Mesenchymal stem cell (in vitro differentiated cells and primary cell): ENCODE data around the gene CHCHD3.
A peak's percentile ranks its signal among the peaks of the same experiment; 100 is the strongest.

ENCODE experiments used
- DNase-seq: peaks from one replicate; pipeline ENCODE4 v3.0.0-alpha.2; 2013
- H2AFZ ChIP-seq: one replicate; pipeline ENCODE4 v1.6.1; 2013; ENCODE audit warnings: low read depth, mild to moderate bottlenecking, control low read depth, inconsistent platforms, low read length, moderate library complexity
- H2AK5ac ChIP-seq: 2 replicates; pipeline ENCODE4 v1.6.1; 2013; ENCODE audit warnings: low read length, moderate library complexity, mild to moderate bottlenecking, inconsistent platforms; ENCODE audit not compliant: severe bottlenecking
- H2BK120ac ChIP-seq: one replicate; pipeline ENCODE4 v1.6.1; 2013; ENCODE audit warnings: low read depth, mild to moderate bottlenecking, inconsistent platforms, low read length, moderate library complexity
- H2BK12ac ChIP-seq, 2 experiments: one replicate each; pipeline ENCODE4 v1.6.1; 2013; ENCODE audit warnings: inconsistent platforms in 2 of 2, low read length in 2 of 2, mild to moderate bottlenecking in 2 of 2, moderate library complexity in 2 of 2, control low read depth in 1 of 2
- H2BK15ac ChIP-seq: one replicate; pipeline ENCODE4 v1.6.1; 2013; ENCODE audit warnings: mild to moderate bottlenecking, low read depth, inconsistent platforms; ENCODE audit not compliant: poor library complexity, severe bottlenecking
- H2BK5ac ChIP-seq: 2 replicates; pipeline ENCODE4 v1.6.1; 2013; ENCODE audit warnings: low read depth, mild to moderate bottlenecking, low read length, control low read depth, inconsistent platforms; ENCODE audit not compliant: poor library complexity, severe bottlenecking
- H3K14ac ChIP-seq, 2 experiments: one replicate each; pipeline ENCODE4 v1.6.1; 2013; ENCODE audit warnings: inconsistent platforms in 2 of 2, low read length in 2 of 2, control low read depth in 1 of 2, mild to moderate bottlenecking in 1 of 2, moderate library complexity in 1 of 2
- H3K18ac ChIP-seq, 2 experiments: one replicate each; pipeline ENCODE4 v1.6.1; 2013; ENCODE audit warnings: inconsistent platforms in 2 of 2, low read length in 2 of 2, control low read depth in 1 of 2, low read depth in 1 of 2, mild to moderate bottlenecking in 1 of 2
- H3K23ac ChIP-seq, 2 experiments: one replicate each; pipeline ENCODE4 v1.6.1; 2013; ENCODE audit warnings: inconsistent platforms in 2 of 2, low read length in 2 of 2, mild to moderate bottlenecking in 2 of 2, moderate library complexity in 2 of 2, control low read depth in 1 of 2
- H3K27ac ChIP-seq: 2 replicates; pipeline ENCODE4 v1.5.1; 2013; ENCODE audit warnings: mild to moderate bottlenecking, moderate library complexity, low read length, control low read depth, inconsistent platforms; ENCODE audit not compliant: poor library complexity, severe bottlenecking
- H3K27me3 ChIP-seq, 2 experiments: 2 replicates each; pipeline versions ENCODE4 v1.6.1 to v1.7.0; 2013; ENCODE audit warnings: low read length in 2 of 2, mild to moderate bottlenecking in 2 of 2, moderate library complexity in 2 of 2, control low read depth in 1 of 2, inconsistent platforms in 1 of 2; ENCODE audit not compliant: control insufficient read depth in 1 of 2, insufficient read depth in 1 of 2
- H3K36me3 ChIP-seq, 2 experiments: 2 replicates each; pipeline versions ENCODE4 v1.6.1 to v1.7.0; 2013; ENCODE audit warnings: low read length in 2 of 2, control low read depth in 1 of 2, inconsistent platforms in 1 of 2, low read depth in 1 of 2, mild to moderate bottlenecking in 1 of 2; ENCODE audit not compliant: insufficient read depth in 2 of 2, control insufficient read depth in 1 of 2
- H3K4ac ChIP-seq, 2 experiments: one replicate each; pipeline ENCODE4 v1.6.1; 2013; ENCODE audit warnings: inconsistent platforms in 2 of 2, low read length in 2 of 2, mild to moderate bottlenecking in 2 of 2, moderate library complexity in 2 of 2, control low read depth in 1 of 2, low read depth in 1 of 2
- H3K4me1 ChIP-seq: 2 replicates; pipeline ENCODE4 v1.6.1; 2013; ENCODE audit warnings: low read depth, low read length, control low read depth; ENCODE audit not compliant: control insufficient read depth, insufficient read depth
- H3K4me2 ChIP-seq: 2 replicates; pipeline ENCODE4 v1.6.1; 2013; ENCODE audit warnings: low read length, mild to moderate bottlenecking, inconsistent platforms; ENCODE audit not compliant: poor library complexity, severe bottlenecking
- H3K4me3 ChIP-seq, 2 experiments: 2 replicates each; pipeline versions ENCODE4 v1.5.1 to v1.7.0; 2013; ENCODE audit warnings: low read length in 2 of 2, mild to moderate bottlenecking in 2 of 2, control low read depth in 1 of 2, low read depth in 1 of 2; ENCODE audit not compliant: insufficient read depth in 1 of 2
- H3K79me1 ChIP-seq: replicated peaks from 2 replicates; pipeline ENCODE4 v1.6.1; 2013; ENCODE audit warnings: mild to moderate bottlenecking, control low read depth, low read length, inconsistent platforms; ENCODE audit not compliant: poor library complexity, severe bottlenecking
- H3K9ac ChIP-seq: 2 replicates; pipeline ENCODE4 v1.7.0; 2013; ENCODE audit warnings: mild to moderate bottlenecking, low read length, moderate library complexity
- H3K9me3 ChIP-seq: 2 replicates; pipeline ENCODE4 v1.7.0; 2013; ENCODE audit warnings: mild to moderate bottlenecking, low read length; ENCODE audit not compliant: control insufficient read depth
- H4K8ac ChIP-seq: one replicate; pipeline ENCODE4 v1.6.1; 2013; ENCODE audit warnings: inconsistent platforms, mild to moderate bottlenecking, low read length, moderate library complexity
- H4K91ac ChIP-seq: one replicate; pipeline ENCODE4 v1.6.1; 2013; ENCODE audit warnings: mild to moderate bottlenecking, low read length, inconsistent platforms
- WGBS: methylation state at CpG from one replicate; pipeline ENCODE4 v1.1.7; 2013; ENCODE audit warnings: mixed read lengths; 5-methylcytosine and 5-hydroxymethylcytosine counted together

The CHCHD3 gene

GRCh38 chr7:132783824-132784223 is 298.1 kb downstream of the CHCHD3 start:
- Histone ChIP-seq H2BK15ac (no peak overlapping the region), H3K27ac (peak overlapping the region; percentile 44), H3K9ac (no peak overlapping the region), H3K4me3 (no peak overlapping the region), H4K91ac (no peak overlapping the region), H4K8ac (no peak overlapping the region), H2AFZ (no peak overlapping the region), H3K14ac (no peak overlapping the region), H2BK120ac (no peak overlapping the region), H2AK5ac (no peak overlapping the region), H3K36me3 (peaks cover 3 to 16% of the 10 kb centered on the region in 2 experiments), H3K79me1 (peaks cover 9% of the 10 kb centered on the region), H2BK5ac (no peak overlapping the region), H3K4ac (no peak overlapping the region), H2BK12ac (no peak overlapping the region), H3K4me2 (peak overlapping the region; percentile 27), H3K4me1 (peaks cover 10% of the 10 kb centered on the region), H3K27me3 (peaks cover 0 to 1% of the 10 kb centered on the region in 2 experiments), H3K9me3 (peaks cover 6% of the 10 kb centered on the region), H3K23ac (no peak overlapping the region), H3K18ac (no peak overlapping the region)
- 43% methylated on average over 8 of the region's 8 CpGs for WGBS
- peak; percentile 76 for DNase-seq

GRCh38 chr7:132782777-132783640 is 298.9 kb downstream of the CHCHD3 start:
- Histone ChIP-seq H3K4ac (no peak overlapping the region), H2BK12ac (no peak overlapping the region), H3K27me3 (peaks cover 0 to 9% of the 10 kb centered on the region in 2 experiments), H3K23ac (no peak overlapping the region), H2AK5ac (no peak overlapping the region), H3K14ac (no peak overlapping the region), H3K9ac (no peak overlapping the region), H2BK120ac (no peak overlapping the region), H3K27ac (peak overlapping the region; percentile 61), H3K36me3 (peaks cover 3 to 12% of the 10 kb centered on the region in 2 experiments), H2AFZ (no peak overlapping the region), H3K18ac (no peak overlapping the region), H4K8ac (no peak overlapping the region), H2BK5ac (no peak overlapping the region), H3K9me3 (peaks cover 5% of the 10 kb centered on the region), H4K91ac (no peak overlapping the region), H3K4me3 (no peak overlapping the region), H3K4me1 (peaks cover 10% of the 10 kb centered on the region), H3K4me2 (no peak overlapping the region), H3K79me1 (peaks cover 9% of the 10 kb centered on the region), H2BK15ac (no peak overlapping the region)
- DNase-seq, result peak; percentile 62
- 91% methylated on average over 9 of the region's 11 CpGs for WGBS

DNA sequence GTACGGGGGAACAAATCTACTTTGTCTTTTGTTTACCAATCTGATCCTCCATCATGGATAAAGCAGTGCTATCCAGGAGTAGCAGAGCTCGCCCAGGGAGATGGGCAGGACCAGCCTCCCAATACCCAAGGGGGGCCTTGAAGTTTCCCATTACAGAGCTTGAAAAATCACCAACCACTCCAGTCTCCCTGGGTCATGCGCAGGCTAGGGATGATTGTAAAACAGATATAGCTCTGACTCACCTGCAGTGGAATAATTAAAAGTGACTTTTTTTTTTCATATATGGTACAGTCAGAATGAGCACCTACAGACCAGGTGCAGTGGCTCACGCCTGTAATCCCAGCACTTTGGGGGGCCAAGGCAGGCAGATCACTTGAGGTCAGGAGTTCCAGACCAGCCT is 301.1 kb downstream of the CHCHD3 start:
- WGBS, result 100% methylated on average over 4 of the region's 4 CpGs
- no peak overlapping the region for H3K4me2 ChIP-seq

GRCh38 chr7:132779164-132779563 is 302.7 kb downstream of the CHCHD3 start:
- Histone ChIP-seq H3K9me3 (no peaks in the 10 kb centered on the region), H3K14ac (no peak overlapping the region), H3K27ac (no peak overlapping the region), H3K18ac (no peak overlapping the region), H2AK5ac (no peak overlapping the region), H3K4me1 (peaks cover 11% of the 10 kb centered on the region), H2BK12ac (no peak overlapping the region), H2AFZ (no peak overlapping the region), H3K4me2 (no peak overlapping the region), H2BK120ac (no peak overlapping the region), H3K36me3 (no peaks in the 10 kb centered on the region), H2BK5ac (no peak overlapping the region), H3K27me3 (peaks cover 0 to 10% of the 10 kb centered on the region in 2 experiments), H3K23ac (no peak overlapping the region), H3K9ac (no peak overlapping the region), H3K79me1 (no peaks in the 10 kb centered on the region), H2BK15ac (no peak overlapping the region), H4K91ac (no peak overlapping the region), H3K4ac (no peak overlapping the region), H3K4me3 (no peak overlapping the region), H4K8ac (no peak overlapping the region)
- no peak for DNase-seq
- 81% methylated on average over 2 of the region's 2 CpGs for WGBS

More for the DNA sequence above, 301.1 kb downstream of the CHCHD3 start:
- Histone ChIP-seq H2BK120ac (no peak overlapping the region), H3K36me3 (peaks cover under 1 to 9% of the 10 kb centered on the region in 2 experiments), H3K4ac (no peak overlapping the region), H2BK5ac (no peak overlapping the region), H2BK15ac (no peak overlapping the region), H3K79me1 (no peaks in the 10 kb centered on the region), H3K9me3 (no peaks in the 10 kb centered on the region), H3K23ac (no peak overlapping the region), H2AFZ (no peak overlapping the region), H3K9ac (no peak overlapping the region), H3K4me1 (peaks cover 11% of the 10 kb centered on the region), H4K91ac (no peak overlapping the region), H3K27ac (no peak overlapping the region), H3K4me3 (no peak overlapping the region), H2BK12ac (no peak overlapping the region), H3K27me3 (peaks cover 0 to 10% of the 10 kb centered on the region in 2 experiments), H3K14ac (no peak overlapping the region), H2AK5ac (no peak overlapping the region), H4K8ac (no peak overlapping the region), H3K18ac (no peak overlapping the region)
- DNase-seq, result no peak
